ENCODE measurements around the gene C2CD4D. TPM values are rescaled to one million over a fixed set of nuclear protein-coding genes. Genes with fewer than 3 reads are reported as not detected.

C2CD4D gene
- total RNA-seq, 1 donor from 2014 or later = not detected

GRCh38 chr1:151806170-151806569 lies 33.5 kb downstream of the C2CD4D start:
- Mint-ChIP-seq H3K27ac (no peak overlapping the region), H3K4me3 (no peak overlapping the region), H3K9me3 (no peaks in the 10 kb centered on the region), H3K4me1 (peaks cover 10% of the 10 kb centered on the region), H3K36me3 (no peaks in the 10 kb centered on the region), H3K27me3 (ENCODE audit: insufficient read depth, low read depth) (peaks cover 6% of the 10 kb centered on the region)
- H3F3A ChIP-seq (ENCODE audit: low read depth) = no peaks in the 10 kb centered on the region
- H3K27me3 ChIP-seq = no peaks in the 10 kb centered on the region
- no peak overlapping the region for H3K4me2 ChIP-seq
- H3K36me3 ChIP-seq = no peaks in the 10 kb centered on the region
- H3K4me1 ChIP-seq = no peaks in the 10 kb centered on the region
- no peak for DNase-seq (ENCODE audit: low spot score)
- no peak overlapping the region for H3K9ac ChIP-seq
- H3K27ac ChIP-seq = no peak overlapping the region
- no peak overlapping the region for H2AFZ ChIP-seq (replicated peaks)
- TF ChIP-seq EZH2phosphoT487 (IDR thresholded peaks at IDR 0.05) = no peak
- TF ChIP-seq EZH2 (IDR thresholded peaks at IDR 0.05) = no peak
- H3K79me2 ChIP-seq (ENCODE audit: low read depth) = no peaks in the 10 kb centered on the region
- no peaks in the 10 kb centered on the region for H4K20me1 ChIP-seq (ENCODE audit: low read depth)
- H3K4me3 ChIP-seq = no peak overlapping the region
- no peaks in the 10 kb centered on the region for H3K9me3 ChIP-seq (ENCODE audit: low read depth)

- Histone ChIP-seq H3K4me3 (no peak within 1 kb of the TSS), H2AFZ (replicated peaks) (no peak within 1 kb of the TSS), H3K4me2 (no peak within 1 kb of the TSS), H3K27me3 (no peaks in the 10 kb centered on the region), H3K9me3 (ENCODE audit: low read depth) (no peaks in the 10 kb centered on the region), H3K9ac (no peak within 1 kb of the TSS), H3K4me1 (no peaks in the 10 kb centered on the region), H4K20me1 (ENCODE audit: low read depth) (no peaks in the 10 kb centered on the region), H3K27ac (no peak within 1 kb of the TSS), H3F3A (ENCODE audit: low read depth) (no peaks in the 10 kb centered on the region), H3K79me2 (ENCODE audit: low read depth) (no peaks in the 10 kb centered on the region), H3K36me3 (no peaks in the 10 kb centered on the region)
- Mint-ChIP-seq H3K4me1 (peaks cover 9% of the 10 kb centered on the region), H3K4me3 (no peak within 1 kb of the TSS), H3K27me3 (ENCODE audit: insufficient read depth, low read depth) (peaks cover 6% of the 10 kb centered on the region), H3K9me3 (no peaks in the 10 kb centered on the region), H3K27ac (no peak within 1 kb of the TSS), H3K36me3 (no peaks in the 10 kb centered on the region)
- no peak for DNase-seq (ENCODE audit: low spot score)
- no peak for TF ChIP-seq EZH2phosphoT487 (IDR thresholded peaks at IDR 0.05)
- TF ChIP-seq CTCF (IDR thresholded peaks at IDR 0.05) = no peak
- TF ChIP-seq EZH2 (IDR thresholded peaks at IDR 0.05) = no peak
Observed at GRCh38 chr1:151805066-151805820, 34.4 kb downstream of the C2CD4D start, which contains the start of gene LINGO4. LINGO4 (minus strand) TSS chr1:151805419; CDS start chr1:151802704, 2,715 bp downstream.

GRCh38 chr1:151803915-151804314 lies 35.7 kb downstream of the C2CD4D start:
- no peaks in the 10 kb centered on the region for H3K36me3 Mint-ChIP-seq
- Histone ChIP-seq H4K20me1 (ENCODE audit: low read depth) (no peaks in the 10 kb centered on the region), H3K79me2 (ENCODE audit: low read depth) (no peaks in the 10 kb centered on the region), H3K4me3 (no peak overlapping the region), H2AFZ (replicated peaks) (no peak overlapping the region), H3K9ac (no peak overlapping the region), H3K36me3 (no peaks in the 10 kb centered on the region), H3K27ac (no peak overlapping the region), H3K4me1 (peaks cover 6% of the 10 kb centered on the region), H3K4me2 (no peak overlapping the region), H3K27me3 (no peaks in the 10 kb centered on the region), H3K9me3 (ENCODE audit: low read depth) (no peaks in the 10 kb centered on the region), H3F3A (ENCODE audit: low read depth) (peaks cover 6% of the 10 kb centered on the region)
- no peaks in the 10 kb centered on the region for H3K9me3 Mint-ChIP-seq
- no peak for DNase-seq (ENCODE audit: low spot score)
- no peak overlapping the region for H3K27ac Mint-ChIP-seq
- TF ChIP-seq CTCF (IDR thresholded peaks at IDR 0.05) (no peak), EZH2phosphoT487 (IDR thresholded peaks at IDR 0.05) (no peak), EZH2 (IDR thresholded peaks at IDR 0.05) (no peak)
- H3K4me1 Mint-ChIP-seq = peaks cover 10% of the 10 kb centered on the region
- H3K4me3 Mint-ChIP-seq = no peak overlapping the region
- peaks cover 8% of the 10 kb centered on the region for H3K27me3 Mint-ChIP-seq (ENCODE audit: insufficient read depth, low read depth)

GRCh38 chr1:151803164-151803563 lies 36.5 kb downstream of the C2CD4D start:
- no peak overlapping the region for H3K9ac ChIP-seq
- no peak overlapping the region for H3K4me3 ChIP-seq
- H3K27ac ChIP-seq = no peak overlapping the region
- no peaks in the 10 kb centered on the region for H3K9me3 Mint-ChIP-seq
- H4K20me1 ChIP-seq (ENCODE audit: low read depth) = no peaks in the 10 kb centered on the region
- H2AFZ ChIP-seq (replicated peaks) = no peak overlapping the region
- no peaks in the 10 kb centered on the region for H3K27me3 ChIP-seq
- H3K27ac Mint-ChIP-seq = no peak overlapping the region
- DNase-seq (ENCODE audit: low spot score) = no peak
- peaks cover 10% of the 10 kb centered on the region for H3F3A ChIP-seq (ENCODE audit: low read depth)
- peaks cover 10% of the 10 kb centered on the region for H3K4me1 ChIP-seq
- TF ChIP-seq EZH2 (IDR thresholded peaks at IDR 0.05) (no peak), CTCF (IDR thresholded peaks at IDR 0.05) (no peak), EZH2phosphoT487 (IDR thresholded peaks at IDR 0.05) (no peak)
- H3K36me3 Mint-ChIP-seq = no peaks in the 10 kb centered on the region
- no peaks in the 10 kb centered on the region for H3K36me3 ChIP-seq
- H3K4me2 ChIP-seq = no peak overlapping the region
- H3K79me2 ChIP-seq (ENCODE audit: low read depth) = no peaks in the 10 kb centered on the region
- H3K27me3 Mint-ChIP-seq (ENCODE audit: insufficient read depth, low read depth) = peaks cover 8% of the 10 kb centered on the region
- H3K4me1 Mint-ChIP-seq = peaks cover 15% of the 10 kb centered on the region
- H3K9me3 ChIP-seq (ENCODE audit: low read depth) = no peaks in the 10 kb centered on the region
- no peak overlapping the region for H3K4me3 Mint-ChIP-seq
